GM23338 (cell line): ENCODE results near the gene TBC1D14. TPM values are rescaled to one million over a fixed set of nuclear protein-coding genes. Genes with fewer than 3 reads are reported as not detected.

Experiments
- ATAC-seq: fragments of 200-7000 bp; cut with Tn5 transposase; 3 replicates; pipeline ENCODE4 v1.9.1; 2020
- DNase-seq: peaks from one replicate; pipeline ENCODE4 v3.0.0-alpha.2; 2015; ENCODE audit warnings: low spot score
- H2AFZ ChIP-seq: fragments of 200-600 bp; sonication (generic); 2 replicates; pipeline ENCODE4 v1.8.0; 2016; ENCODE audit warnings: antibody characterized with exemption, mild to moderate bottlenecking, moderate library complexity
- H3F3A ChIP-seq: fragments of 200-600 bp; sonication (generic); replicated peaks from 2 replicates; pipeline ENCODE4 v1.8.0; 2017; ENCODE audit warnings: antibody characterized with exemption, mixed run types, low read depth
- H3K27ac ChIP-seq: fragments of 200-600 bp; sonication (generic); 2 replicates; pipeline ENCODE4 v1.6.1; 2016; ENCODE audit warnings: low read depth
- H3K27me3 ChIP-seq: fragments of 200-600 bp; sonication (generic); 2 replicates; pipeline ENCODE4 v1.8.0; 2016; ENCODE audit warnings: mild to moderate bottlenecking, mixed run types, moderate library complexity; ENCODE audit not compliant: insufficient read depth
- H3K36me3 ChIP-seq: fragments of 200-600 bp; sonication (generic); 2 replicates; pipeline ENCODE4 v1.8.0; 2016; ENCODE audit warnings: mild to moderate bottlenecking; ENCODE audit not compliant: insufficient read depth
- H3K4me1 ChIP-seq: fragments of 200-600 bp; sonication (generic); 2 replicates; pipeline ENCODE4 v1.8.0; 2016; ENCODE audit warnings: mild to moderate bottlenecking, moderate library complexity; ENCODE audit not compliant: insufficient read depth
- H3K4me2 ChIP-seq: fragments of 200-600 bp; sonication (generic); 2 replicates; pipeline ENCODE4 v1.7.1; 2017; ENCODE audit warnings: mixed run types
- H3K4me3 ChIP-seq: fragments of 200-600 bp; sonication (generic); 2 replicates; pipeline ENCODE4 v1.6.1; 2016; ENCODE audit warnings: mixed run types
- H3K79me2 ChIP-seq: fragments of 200-600 bp; sonication (generic); replicated peaks from 2 replicates; pipeline ENCODE4 v1.8.0; 2017; ENCODE audit warnings: mild to moderate bottlenecking; ENCODE audit not compliant: insufficient read depth
- H3K9me2 ChIP-seq: fragments of 200-600 bp; sonication (generic); 2 replicates; pipeline ENCODE4 v1.8.0; 2017; ENCODE audit not compliant: insufficient read depth
- H4K20me1 ChIP-seq: fragments of 200-600 bp; sonication (generic); replicated peaks from 2 replicates; pipeline ENCODE4 v1.8.0; 2017; ENCODE audit warnings: mild to moderate bottlenecking; ENCODE audit not compliant: insufficient read depth
- H3K27ac Mint-ChIP-seq: 2 replicates; pipeline ENCODE4 v1.8.0; 2020; ENCODE audit warnings: inconsistent platforms, mild to moderate bottlenecking, moderate library complexity, mixed read lengths
- H3K27me3 Mint-ChIP-seq: 3 replicates; pipeline ENCODE4 v1.8.0; 2022; ENCODE audit warnings: low read depth, mild to moderate bottlenecking, moderate library complexity, mixed read lengths, inconsistent platforms; ENCODE audit not compliant: insufficient read depth, poor library complexity
- H3K36me3 Mint-ChIP-seq: 3 replicates; pipeline ENCODE4 v1.8.0; 2021; ENCODE audit warnings: low read depth, mild to moderate bottlenecking, inconsistent platforms, moderate library complexity, mixed read lengths
- H3K4me1 Mint-ChIP-seq: 3 replicates; pipeline ENCODE4 v1.8.0; 2020; ENCODE audit warnings: mild to moderate bottlenecking, inconsistent platforms, mixed read lengths
- H3K4me3 Mint-ChIP-seq: 3 replicates; pipeline ENCODE4 v1.8.0; 2021; ENCODE audit warnings: moderate library complexity, mild to moderate bottlenecking, inconsistent platforms, mixed read lengths
- H3K9me3 Mint-ChIP-seq: 3 replicates; pipeline ENCODE4 v1.8.0; 2020; ENCODE audit warnings: moderate library complexity, mild to moderate bottlenecking, inconsistent platforms, mixed read lengths
- CTCF ChIP-seq, 2 experiments: fragments of 200-600 bp in 1 of 2; sonication (generic) in 1 of 2; conservative IDR thresholded peaks; 2 replicates each; pipeline versions ENCODE4 v1.5.1 to v1.6.1; 2016 to 2017; ENCODE audit warnings: antibody characterized with exemption in 2 of 2, low read depth in 2 of 2, mild to moderate bottlenecking in 2 of 2, moderate library complexity in 1 of 2
- EZH2 ChIP-seq: fragments of 200-600 bp; sonication (generic); IDR thresholded peaks from one replicate; pipeline ENCODE4 v1.8.0; 2017; ENCODE audit warnings: antibody characterized with exemption, mild to moderate bottlenecking, low read depth; ENCODE audit not compliant: unreplicated experiment
- EZH2phosphoT487 ChIP-seq: fragments of 200-600 bp; sonication (generic); IDR thresholded peaks from one replicate; pipeline ENCODE4 v1.8.1; 2018; ENCODE audit warnings: antibody characterized with exemption; ENCODE audit not compliant: unreplicated experiment
- JUNB ChIP-seq: IDR thresholded peaks from one replicate; pipeline ENCODE4 v1.6.1; 2016; ENCODE audit warnings: antibody characterized with exemption; ENCODE audit not compliant: unreplicated experiment
- NANOG ChIP-seq: IDR thresholded peaks from 2 replicates; pipeline ENCODE4 v1.6.1; 2016; ENCODE audit warnings: antibody characterized with exemption, borderline replicate concordance
- ZNF462 ChIP-seq: fragments of 250-450 bp; sonication (Bioruptor Pico); IDR thresholded peaks from 2 replicates; pipeline ENCODE4 v1.5.0; 2020; ENCODE audit warnings: mild to moderate bottlenecking, moderate library complexity
- polyA plus RNA-seq: library from polyadenylated mRNA; unstranded; fragments of >200 nt; fragmentation: Nextera tagmentation; extraction: Ambion mirVana; gene quantifications from 2 replicates; pipeline ENCODE4 v1.2.1, GENCODE V29; 2016
- total RNA-seq: library from RNA; depleted of rRNA; stranded (reverse); fragments of >200 nt; shearing (Covaris generic); gene quantifications from 2 replicates; pipeline ENCODE4 v1.2.3, GENCODE V29; 2014

TBC1D14 gene
- total and polyA plus RNA-seq, 2 experiments from 2014 or later = 18.2 to 59.7 TPM

GRCh38 chr4:6884341-6884870 is 25.2 kb upstream of the TBC1D14 start (continued):
- TF ChIP-seq ZNF462 (CRISPR knock-in tag) = no peak
- no peak for TF ChIP-seq EZH2
- no peak for TF ChIP-seq JUNB
- TF ChIP-seq EZH2phosphoT487 = no peak
- no peak for TF ChIP-seq NANOG

- no peaks in the 10 kb centered on the region; the same call in 1 of the 2 replicates for H3K36me3 ChIP-seq
- Mint-ChIP-seq H3K36me3 (peaks cover 20% of the 10 kb centered on the region), H3K4me3 (no peak overlapping the region), H3K27ac (no peak overlapping the region), H3K27me3 (peaks cover 14% of the 10 kb centered on the region), H3K4me1 (peaks cover 7% of the 10 kb centered on the region), H3K9me3 (peaks cover 6% of the 10 kb centered on the region)
- H3K27me3 ChIP-seq = no peaks in the 10 kb centered on the region
- DNase-seq = peak; percentile 34
- H3K27ac ChIP-seq = 0 out of 2 replicates have a peak overlapping the region, but pooled peaks have one; percentile 26
- no peaks in the 10 kb centered on the region for H3F3A ChIP-seq
- ATAC-seq = peak; percentile 18
- peaks cover 6% of the 10 kb centered on the region; the same call in 1 of the 2 replicates for H3K4me1 ChIP-seq
- H2AFZ ChIP-seq = no peak overlapping the region
- no peak overlapping the region for H3K4me2 ChIP-seq
- no peak overlapping the region for H3K4me3 ChIP-seq
- H3K9me2 ChIP-seq = no peaks in the 10 kb centered on the region
- TF ChIP-seq CTCF (conservative IDR thresholded peaks at IDR 0.05; ENCODE audit: low read depth in 2 of 2) (peak in 1 of 2 experiments; percentile 43; a peak in 2 of 4 replicates), JUNB (no peak)
- H4K20me1 ChIP-seq = no peaks in the 10 kb centered on the region; the same call in 1 of the 2 replicates
- H3K79me2 ChIP-seq = no peaks in the 10 kb centered on the region
Observed at GRCh38 chr4:6885953-6886557, 23.6 kb upstream of the TBC1D14 start.
